HTR-8/SVneo (cell line): ENCODE results near the gene MMP14.
"Not testable (repeated sequence)": the region's sequence is repeated elsewhere in the genome, so short reads cannot be mapped to it uniquely, and the experiment has no call there.

ENCODE experiments used
- DNase-seq: peaks from one replicate; pipeline ENCODE4 v3.0.0; 2011; ENCODE audit warnings: low spot score, mixed read lengths; ENCODE audit not compliant: insufficient read length
- FAIRE-seq: peaks from 2 replicates; lab custom pipeline; 2011; peaks lifted over from hg19 to GRCh38; lab: Jason Lieb, UNC

Gene MMP14

DNA sequence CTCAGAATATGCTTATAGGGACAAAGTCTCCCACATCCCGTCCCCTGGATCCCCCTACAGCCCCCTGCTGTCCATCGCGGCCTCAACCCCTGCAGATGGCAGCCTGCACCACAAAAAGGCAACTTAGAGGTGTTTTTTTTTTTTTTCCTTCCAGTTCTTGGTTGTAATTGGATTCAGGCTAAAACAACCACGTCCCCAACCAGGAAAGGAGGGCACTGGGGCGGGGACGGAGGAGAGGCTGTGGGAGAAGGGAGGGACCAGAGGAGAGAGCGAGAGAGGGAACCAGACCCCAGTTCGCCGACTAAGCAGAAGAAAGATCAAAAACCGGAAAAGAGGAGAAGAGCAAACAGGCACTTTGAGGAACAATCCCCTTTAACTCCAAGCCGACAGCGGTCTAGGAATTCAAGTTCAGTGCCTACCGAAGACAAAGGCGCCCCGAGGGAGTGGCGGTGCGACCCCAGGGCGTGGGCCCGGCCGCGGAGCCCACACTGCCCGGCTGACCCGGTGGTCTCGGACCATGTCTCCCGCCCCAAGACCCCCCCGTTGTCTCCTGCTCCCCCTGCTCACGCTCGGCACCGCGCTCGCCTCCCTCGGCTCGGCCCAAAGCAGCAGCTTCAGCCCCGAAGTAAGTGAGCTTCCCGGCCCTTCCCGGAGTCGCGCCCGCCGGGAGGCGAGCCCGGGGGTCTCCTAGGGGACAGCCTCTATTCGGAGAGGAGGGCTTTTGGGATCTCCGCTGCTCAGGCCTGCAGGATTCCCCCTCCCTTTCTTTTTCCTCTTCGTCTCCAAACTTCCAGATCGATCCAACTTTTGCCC lies at the start of gene MMP14:
Gene MMP14, plus strand, starts transcription at position 285 of the 813 bp plus-strand sequence. Its CDS starts 233 bp downstream, at position 518.
- DNase-seq, result peak; percentile 58
- FAIRE-seq, result no peak

DNA sequence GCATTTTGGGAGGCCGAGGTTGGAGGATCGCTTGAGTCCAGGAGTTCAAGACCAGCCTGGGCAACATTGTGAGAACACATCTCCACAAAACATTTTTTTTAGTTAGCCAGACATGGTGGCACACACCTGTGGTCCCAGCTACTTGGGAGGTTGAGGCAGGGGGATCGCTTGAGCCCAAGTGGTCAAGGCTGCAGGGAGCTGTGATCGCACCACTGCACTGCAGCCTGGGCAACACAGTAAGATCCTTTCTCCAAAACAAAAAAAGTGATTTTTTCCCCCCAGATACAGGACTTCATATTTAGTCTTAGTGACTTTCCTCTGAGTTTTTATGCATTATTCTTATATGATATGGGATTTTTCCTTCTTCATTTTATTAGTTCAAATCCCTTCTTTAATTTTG lies 49.7 kb upstream of the MMP14 start:
- no peak for DNase-seq
- FAIRE-seq, result no peak

DNA sequence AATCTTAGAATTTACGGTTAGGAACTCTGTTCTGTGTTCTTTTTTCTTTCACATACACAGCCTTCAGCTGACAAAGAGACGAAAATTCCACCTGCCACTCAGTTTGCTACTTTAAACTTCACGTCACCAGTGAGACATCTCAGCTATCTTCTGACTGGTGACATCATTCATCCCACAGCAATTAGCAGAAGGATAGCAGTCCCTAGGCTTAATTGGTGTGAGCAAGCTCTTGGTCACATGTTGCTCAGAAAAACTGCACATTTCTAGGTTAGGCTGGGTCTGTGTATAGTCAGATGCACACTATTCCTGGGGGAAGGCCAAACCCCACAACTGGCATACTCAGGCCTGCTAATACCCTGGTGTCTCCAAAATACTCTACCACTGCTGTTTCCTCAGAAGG lies 45.1 kb upstream of the MMP14 start:
- DNase-seq, result no peak

DNA sequence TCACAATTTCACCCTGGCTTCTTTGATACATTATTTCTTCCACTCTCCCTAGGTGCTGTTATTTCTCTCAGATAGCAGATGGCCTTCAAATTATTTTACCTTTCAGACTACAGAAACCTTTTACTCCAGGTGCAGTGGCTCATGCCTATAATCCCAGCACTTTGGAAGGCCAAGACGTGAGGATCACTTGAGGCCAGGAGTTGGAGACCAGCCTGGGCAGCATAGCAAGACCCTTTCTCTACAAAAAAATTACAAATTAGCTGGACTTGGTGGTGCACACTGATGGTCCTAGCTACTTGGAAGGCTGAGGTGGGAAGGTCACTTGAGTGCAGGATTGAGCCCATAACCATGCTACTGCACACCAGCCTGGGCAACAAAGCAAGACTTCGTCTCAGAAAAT lies 44.2 kb upstream of the MMP14 start:
- FAIRE-seq (no peak), DNase-seq (no peak)

More for the DNA sequence above, 45.1 kb upstream of the MMP14 start:
- no peak for FAIRE-seq

- not testable (repeated sequence) for FAIRE-seq, DNase-seq
Observed at GRCh38 chr14:22793550-22793949, 42.8 kb upstream of the MMP14 start.

- FAIRE-seq (no peak), DNase-seq (no peak)
Observed at GRCh38 chr14:22793976-22794375, 42.4 kb upstream of the MMP14 start.

GRCh38 chr14:22794551-22794951 lies 41.8 kb upstream of the MMP14 start:
- FAIRE-seq (no peak), DNase-seq (no peak)

- DNase-seq, result no peak
Observed at GRCh38 chr14:22796087-22796707, 40.2 kb upstream of the MMP14 start.

DNA sequence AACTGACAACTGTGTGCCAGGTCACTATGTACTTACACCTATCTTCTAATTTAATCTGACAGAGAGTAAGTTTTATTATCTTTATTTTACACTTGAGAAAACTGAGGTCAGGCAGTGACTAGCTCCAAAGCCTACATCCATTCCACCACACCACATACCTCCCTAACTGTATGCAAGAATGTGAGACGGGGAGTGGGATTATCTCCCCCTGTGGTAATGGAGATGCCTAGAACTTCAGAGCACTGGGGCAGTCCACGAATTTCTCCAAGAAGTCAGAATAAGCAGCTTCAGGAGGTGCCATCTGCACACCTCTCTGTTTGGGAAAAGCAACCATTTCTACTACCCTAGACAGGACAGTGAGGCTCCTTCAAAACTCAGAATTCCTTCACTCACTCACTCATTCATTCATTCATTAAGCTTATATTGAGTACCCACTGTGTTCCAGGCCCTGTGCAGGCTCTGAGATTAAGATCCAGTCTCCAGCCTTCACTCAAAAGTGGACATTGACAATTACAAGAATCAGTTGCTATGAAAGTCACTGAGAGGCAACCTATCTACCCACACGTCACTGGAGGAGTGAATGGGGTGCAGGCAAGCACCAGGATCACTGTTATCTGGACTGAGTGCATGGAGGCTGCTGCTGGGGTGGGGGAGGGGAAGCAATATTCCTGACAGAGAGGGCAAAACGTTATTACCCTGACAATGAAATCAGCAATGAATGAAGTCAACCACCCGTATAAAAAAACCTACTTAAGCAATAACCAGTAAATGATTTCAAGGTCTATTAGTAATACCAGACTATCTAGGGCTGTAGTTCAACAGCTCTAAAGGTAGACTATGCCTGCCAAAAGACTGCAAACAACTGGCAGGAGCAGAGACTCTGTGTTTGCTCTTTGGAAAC lies 39.1 kb upstream of the MMP14 start:
- FAIRE-seq (no peak), DNase-seq (no peak)

More at GRCh38 chr14:22796087-22796707, 40.2 kb upstream of the MMP14 start:
- no peak for FAIRE-seq

DNA sequence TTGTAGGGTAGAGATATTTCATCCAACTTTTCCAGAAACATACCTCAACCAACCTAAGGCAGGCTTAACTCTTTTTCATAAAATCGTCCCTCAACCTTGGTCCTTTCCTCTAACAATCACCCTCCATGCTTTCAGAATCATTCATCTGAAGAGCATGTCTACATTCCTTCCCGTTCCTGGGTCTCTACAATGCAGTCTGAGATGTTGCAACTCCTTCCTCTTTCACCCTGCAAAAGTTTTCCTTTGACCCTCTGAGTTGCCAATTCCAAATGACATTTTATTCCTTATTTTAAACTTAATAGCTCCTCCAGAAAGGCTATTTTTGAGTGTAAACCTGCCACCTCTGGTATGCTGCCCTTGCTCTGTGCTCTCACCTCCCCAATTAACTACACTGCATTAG lies 37.9 kb upstream of the MMP14 start:
- no peak for DNase-seq
- FAIRE-seq, result no peak

GRCh38 chr14:22800346-22800745 lies 36.0 kb upstream of the MMP14 start:
- FAIRE-seq (no peak), DNase-seq (no peak)

DNA sequence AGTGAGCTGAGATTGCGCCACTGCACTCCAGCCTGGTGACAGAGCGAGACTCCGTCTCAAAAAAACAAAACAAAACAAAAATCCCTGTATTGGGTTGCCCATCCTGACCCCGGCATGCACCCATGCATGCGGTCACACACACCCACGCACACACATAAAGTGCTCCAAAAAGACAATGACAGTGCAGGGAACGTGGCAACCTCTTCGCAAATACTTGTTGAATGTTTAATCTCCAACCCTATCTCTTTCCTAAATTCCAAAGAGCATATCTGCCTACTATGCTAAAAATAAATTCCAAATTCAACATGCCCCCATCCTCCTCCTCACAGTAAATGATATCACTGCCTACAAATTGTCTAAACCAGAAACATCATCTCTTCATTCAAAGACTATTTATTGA lies 34.7 kb upstream of the MMP14 start:
- no peak for FAIRE-seq
- no peak for DNase-seq

DNA sequence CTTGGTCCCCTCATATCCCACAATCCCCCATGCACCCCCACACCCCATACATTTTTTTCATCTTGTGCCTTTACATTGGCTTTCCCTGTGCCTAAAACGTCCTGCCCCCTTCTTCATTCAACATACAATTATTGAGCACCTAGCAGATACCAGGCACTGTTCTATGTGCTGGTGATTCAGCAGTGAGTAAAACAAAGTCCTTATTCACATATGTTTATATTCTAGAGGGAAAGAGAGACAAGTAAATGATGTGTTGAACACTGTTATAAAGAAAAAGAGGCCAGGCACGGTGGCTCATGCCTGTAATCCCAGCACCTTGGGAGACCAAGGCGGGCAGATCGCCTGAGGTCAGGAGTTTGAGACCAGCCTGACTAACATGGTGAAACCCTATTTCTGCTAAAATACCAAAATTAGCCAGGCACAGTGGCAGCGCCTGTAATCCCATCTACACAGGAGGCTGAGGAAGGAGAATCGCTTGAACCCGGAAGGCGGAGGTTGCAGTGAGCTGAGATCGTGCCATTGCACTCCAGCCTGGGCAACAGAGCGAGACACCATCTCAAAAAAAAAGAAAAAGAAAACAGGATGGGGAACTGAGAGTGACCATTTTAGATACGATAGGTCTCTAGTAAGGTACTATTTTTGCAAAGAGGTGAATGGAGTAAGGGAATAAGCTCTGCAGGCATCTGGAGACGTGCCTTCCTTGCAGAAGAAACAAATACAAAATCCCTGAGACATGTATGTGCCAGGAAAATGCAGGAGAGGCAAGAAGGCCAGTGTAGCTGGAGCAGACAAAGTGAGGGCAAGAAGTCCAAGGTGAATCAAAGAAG lies 33.3 kb upstream of the MMP14 start:
- FAIRE-seq, result no peak
- no peak for DNase-seq

DNA sequence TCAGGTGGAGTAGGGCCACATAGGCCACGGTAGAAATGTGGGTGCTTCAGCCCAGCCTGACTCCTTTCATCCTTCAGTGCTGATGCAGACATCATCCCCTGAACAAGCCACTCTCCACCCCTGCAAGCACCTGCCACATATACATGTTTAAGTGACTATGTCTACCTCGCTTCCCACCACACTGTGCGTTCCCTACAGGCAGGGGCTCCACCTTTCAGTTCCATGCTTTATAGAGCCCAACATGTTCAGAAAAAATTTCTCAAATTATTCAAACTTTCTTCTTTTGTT lies 32.8 kb upstream of the MMP14 start:
- FAIRE-seq, result no peak

DNA sequence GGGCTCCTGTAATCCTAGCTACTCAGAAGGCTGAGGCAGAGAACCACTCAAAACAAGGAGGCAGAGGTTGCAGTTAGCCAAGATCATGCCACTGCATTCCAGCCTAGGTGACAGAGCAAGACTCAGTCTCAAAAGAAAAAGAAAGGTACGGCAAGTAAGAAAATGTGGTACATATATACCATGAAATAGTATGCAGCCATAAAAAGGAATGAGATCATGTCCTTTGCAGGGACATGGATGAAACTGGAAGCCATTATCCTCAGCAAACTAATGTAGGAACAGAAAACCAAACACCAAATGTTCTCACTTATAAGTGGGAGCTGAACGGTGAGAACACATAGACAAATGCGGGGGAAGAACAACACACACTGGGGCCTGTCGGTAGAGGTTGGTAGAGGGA lies 31.1 kb upstream of the MMP14 start:
- FAIRE-seq, DNase-seq: not testable (repeated sequence)

More for the DNA sequence above, 32.8 kb upstream of the MMP14 start:
- no peak for DNase-seq

DNA sequence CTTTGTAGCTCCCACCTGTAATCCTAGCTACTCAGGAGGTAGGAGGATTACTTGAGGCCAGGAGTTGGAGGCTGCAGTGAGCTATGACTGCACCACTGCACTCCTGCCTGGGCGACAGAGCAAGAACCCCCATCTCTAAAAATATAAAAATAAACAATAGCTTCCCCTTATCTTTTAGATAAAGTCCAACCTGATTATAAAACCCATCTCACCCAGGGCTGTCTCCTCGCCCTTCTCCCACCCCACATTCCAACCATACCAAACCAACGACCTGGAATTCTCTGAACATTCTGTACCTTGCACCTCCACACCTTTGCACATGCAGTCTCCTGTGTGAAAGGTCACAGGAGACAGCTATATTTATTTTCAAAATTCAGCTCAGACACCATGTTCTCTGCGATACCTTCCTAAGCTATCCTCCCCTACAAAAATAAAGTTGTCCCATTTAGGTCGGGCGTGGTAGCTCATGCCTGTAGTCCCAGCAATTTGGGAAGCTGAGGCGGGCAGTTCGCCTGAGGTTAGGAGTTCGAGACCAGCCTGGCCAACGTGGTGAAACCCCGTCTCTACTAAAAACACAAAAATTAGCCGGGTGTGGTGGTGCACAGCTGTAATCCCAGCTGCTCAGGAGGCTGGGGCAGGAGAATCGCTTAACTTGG lies 28.8 kb upstream of the MMP14 start:
- DNase-seq (no peak), FAIRE-seq (no peak)

- FAIRE-seq (no peak), DNase-seq (no peak)
Observed at GRCh38 chr14:22808388-22809209, 27.8 kb upstream of the MMP14 start.

- FAIRE-seq, result no peak
- DNase-seq, result no peak
Observed at GRCh38 chr14:22811722-22812121, 24.7 kb upstream of the MMP14 start.

- DNase-seq, result no peak
- no peak for FAIRE-seq
Observed at GRCh38 chr14:22812744-22813143, 23.6 kb upstream of the MMP14 start.
